Liver (tissue), 9 donors: ENCODE data around the gene CFAP73. TPM values are rescaled to one million over a fixed set of nuclear protein-coding genes. Genes with fewer than 3 reads are reported as not detected.

Experiments
- DNase-seq: peaks from one replicate; pipeline ENCODE4 v3.0.0-alpha.2; 2017; ENCODE audit warnings: low spot score
- H3K27ac ChIP-seq, 2 donors: one replicate each; pipeline ENCODE4 v1.7.0; 2013; ENCODE audit warnings: inconsistent platforms in 2 of 2, low read length in 2 of 2, control low read depth in 1 of 2, low read depth in 1 of 2, mild to moderate bottlenecking in 1 of 2
- H3K27me3 ChIP-seq, 4 donors: one replicate each; pipeline versions ENCODE4 v1.6.1 to v1.7.0; 2013; ENCODE audit warnings: low read length in 3 of 4, inconsistent platforms in 1 of 4, mild to moderate bottlenecking in 1 of 4, moderate library complexity in 1 of 4; ENCODE audit not compliant: control insufficient read depth in 4 of 4, insufficient read depth in 4 of 4
- H3K36me3 ChIP-seq, 4 donors: one replicate each; pipeline versions ENCODE4 v1.6.1 to v1.7.0; 2013; ENCODE audit warnings: low read length in 3 of 4, mild to moderate bottlenecking in 3 of 4, low read depth in 1 of 4, moderate library complexity in 1 of 4; ENCODE audit not compliant: control insufficient read depth in 4 of 4, insufficient read depth in 3 of 4
- H3K4me1 ChIP-seq, 4 donors: one replicate each; pipeline versions ENCODE4 v1.6.1 to v1.7.0; 2013; ENCODE audit warnings: low read length in 3 of 4, mild to moderate bottlenecking in 3 of 4, moderate library complexity in 1 of 4; ENCODE audit not compliant: control insufficient read depth in 4 of 4, insufficient read depth in 4 of 4
- H3K4me3 ChIP-seq, 3 donors: one replicate each; pipeline versions ENCODE4 v1.6.1 to v1.7.0; 2013; ENCODE audit warnings: low read length in 3 of 3, control low read depth in 1 of 3, low read depth in 1 of 3, mild to moderate bottlenecking in 1 of 3
- H3K9ac ChIP-seq, 2 donors: one replicate each; pipeline ENCODE4 v1.7.0; 2013; ENCODE audit warnings: low read length in 2 of 2, mild to moderate bottlenecking in 2 of 2, moderate library complexity in 2 of 2, control low read depth in 1 of 2, low read depth in 1 of 2
- H3K9me3 ChIP-seq, 4 donors: one replicate each; pipeline versions ENCODE4 v1.6.1 to v1.7.0; 2013; ENCODE audit warnings: low read length in 3 of 4; ENCODE audit not compliant: control insufficient read depth in 4 of 4
- EGR1 ChIP-seq, 2 donors: IDR thresholded peaks; 2 replicates each; pipeline ENCODE4 v1.6.1; 2016 to 2018; ENCODE audit warnings: antibody characterized with exemption in 2 of 2, low read depth in 2 of 2
- FOXA1 ChIP-seq: IDR thresholded peaks from 2 replicates; pipeline ENCODE4 v1.6.1; 2016; ENCODE audit warnings: antibody characterized with exemption
- HNF4A ChIP-seq, 2 donors: conservative IDR thresholded peaks; 2 replicates each; pipeline ENCODE4 v1.6.1; 2016; ENCODE audit warnings: antibody characterized with exemption in 2 of 2, mild to moderate bottlenecking in 2 of 2
- HNF4G ChIP-seq: IDR thresholded peaks from 2 replicates; pipeline ENCODE4 v1.6.1; 2016; ENCODE audit warnings: antibody characterized with exemption
- JUND ChIP-seq, 2 donors: IDR thresholded peaks; 2 replicates each; pipeline ENCODE4 v1.6.1; 2016; ENCODE audit warnings: antibody characterized with exemption in 2 of 2
- NR2F2 ChIP-seq: IDR thresholded peaks from 2 replicates; pipeline ENCODE4 v1.6.1; 2016; ENCODE audit warnings: antibody characterized with exemption
- RAD21 ChIP-seq, 2 donors: IDR thresholded peaks; 2 replicates each; pipeline ENCODE4 v1.6.1; 2016; ENCODE audit warnings: antibody characterized with exemption in 2 of 2, mild to moderate bottlenecking in 2 of 2
- RXRA ChIP-seq, 2 donors: IDR thresholded peaks; 2 replicates each; pipeline ENCODE4 v1.6.1; 2017 to 2018; ENCODE audit warnings: antibody characterized with exemption in 2 of 2, mild to moderate bottlenecking in 1 of 2
- SP1 ChIP-seq: IDR thresholded peaks from 2 replicates; pipeline ENCODE4 v1.6.1; 2018; ENCODE audit warnings: antibody characterized with exemption, mild to moderate bottlenecking
- TAF1 ChIP-seq: conservative IDR thresholded peaks from 2 replicates; pipeline ENCODE4 v1.6.1; 2016; ENCODE audit warnings: antibody characterized with exemption, mild to moderate bottlenecking
- ZBTB33 ChIP-seq: IDR thresholded peaks from 2 replicates; pipeline ENCODE4 v1.6.1; 2016; ENCODE audit warnings: antibody characterized with exemption
- WGBS: extraction: QIAGEN DNeasy Blood & Tissue Kit; methylation state at CpG from one replicate; pipeline ENCODE4 v1.1.7; 2013; 5-methylcytosine and 5-hydroxymethylcytosine counted together
- polyA plus RNA-seq, 2 donors: library from polyadenylated mRNA; stranded (reverse) in 1 of 2; unstranded in 1 of 2; fragments of 200-250 nt in 1 of 2; fragments of >200 nt in 1 of 2; fragmentation: Nextera tagmentation in 1 of 2; extraction: Ambion mirVana in 1 of 2; gene quantifications; one replicate each; pipeline versions ENCODE4 v1.2.1 to v1.2.3, GENCODE V29; 2013 to 2015
- total RNA-seq, 2 donors: library from RNA; depleted of rRNA; stranded (reverse); fragments of >200 nt; gene quantifications; one replicate each; pipeline ENCODE4 v1.2.3, GENCODE V29; 2014
- TF ChIP-seq, protein P1 (sequence below): fragments of 150-350 bp; IDR thresholded peaks from 2 replicates; pipeline ENCODE4 v1.5.1; 2017; ENCODE audit warnings: improper control_type of control experiment, low read depth, low read length; ENCODE audit not compliant: missing input control
- donor health status: healthy.
- donor health status: healthy.
- donor health status: healthy.
- donor health status: healthy.
- donor health status: healthy.

The CFAP73 gene
- total and polyA plus RNA-seq, 4 donors = 0.18 to 0.19 TPM; not detected in 2

DNA sequence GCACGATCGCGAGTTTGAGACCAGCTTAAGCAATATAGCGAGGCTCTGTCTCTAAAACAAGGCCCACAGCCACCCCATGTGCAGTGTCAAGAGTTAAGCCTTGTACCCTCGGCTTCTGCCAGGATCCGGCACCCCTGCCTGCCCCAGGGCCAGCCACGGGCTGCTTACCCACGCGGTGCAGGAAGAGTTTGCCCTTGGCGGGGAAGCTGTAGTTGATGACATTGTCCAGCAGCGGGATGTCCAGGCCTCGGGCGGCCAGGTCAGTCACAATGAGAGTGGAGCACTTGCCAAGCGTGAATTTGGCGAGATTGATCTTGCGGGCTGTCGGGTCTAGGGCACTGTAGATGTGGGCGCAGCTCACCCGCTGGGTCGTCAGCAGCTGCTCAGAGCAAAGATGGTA, 22.7 kb downstream of the CFAP73 start:
- Histone ChIP-seq H3K4me1 (no peaks in the 10 kb centered on the region), H3K9ac (no peak overlapping the region), H3K9me3 (no peaks in the 10 kb centered on the region), H3K36me3 (peaks cover 26 to 67% (median 47%) of the 10 kb centered on the region in 4 donors), H3K27me3 (no peaks in the 10 kb centered on the region), H3K27ac (no peak overlapping the region), H3K4me3 (no peak overlapping the region)
- TF ChIP-seq HNF4G (no peak), NR2F2 (no peak), TAF1 (no peak), FOXA1 (no peak), JUND (IDR thresholded peaks at IDR 0.05) (no peak)
- 96% methylated on average over 20 of the region's 20 CpGs for WGBS
- no peak for DNase-seq

DNA sequence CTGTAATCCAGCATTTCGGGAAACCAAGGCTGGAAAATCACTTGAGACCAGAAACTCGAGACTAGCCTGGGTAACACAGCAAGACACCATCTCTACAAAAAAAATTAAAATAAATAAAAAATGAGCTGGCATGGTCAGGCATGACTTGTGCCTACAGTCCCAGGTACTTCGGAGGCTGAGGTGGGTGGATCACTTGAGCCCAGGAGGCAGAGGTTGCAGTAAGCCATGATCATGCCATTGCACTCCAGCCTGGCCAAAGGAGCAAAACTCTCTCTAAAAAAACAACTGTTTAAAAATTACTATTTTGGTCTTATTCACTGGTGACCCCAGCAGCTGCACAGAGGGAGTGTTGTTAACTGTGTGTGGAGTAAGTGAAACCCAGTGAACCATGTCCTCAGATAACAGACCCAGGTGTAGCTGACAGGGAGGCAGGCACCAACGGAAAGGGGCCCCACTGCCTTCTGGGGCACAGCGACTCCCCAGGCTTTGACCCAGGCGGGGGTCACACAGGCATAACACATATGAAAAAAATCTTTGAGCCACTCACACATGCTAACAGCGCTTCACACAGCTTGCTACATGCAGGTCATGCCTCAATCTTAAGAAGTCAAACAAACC, 23.7 kb downstream of the CFAP73 start:
- Histone ChIP-seq H3K4me3 (no peak overlapping the region), H3K9ac (no peak overlapping the region)
- DNase-seq = no peak

DNA sequence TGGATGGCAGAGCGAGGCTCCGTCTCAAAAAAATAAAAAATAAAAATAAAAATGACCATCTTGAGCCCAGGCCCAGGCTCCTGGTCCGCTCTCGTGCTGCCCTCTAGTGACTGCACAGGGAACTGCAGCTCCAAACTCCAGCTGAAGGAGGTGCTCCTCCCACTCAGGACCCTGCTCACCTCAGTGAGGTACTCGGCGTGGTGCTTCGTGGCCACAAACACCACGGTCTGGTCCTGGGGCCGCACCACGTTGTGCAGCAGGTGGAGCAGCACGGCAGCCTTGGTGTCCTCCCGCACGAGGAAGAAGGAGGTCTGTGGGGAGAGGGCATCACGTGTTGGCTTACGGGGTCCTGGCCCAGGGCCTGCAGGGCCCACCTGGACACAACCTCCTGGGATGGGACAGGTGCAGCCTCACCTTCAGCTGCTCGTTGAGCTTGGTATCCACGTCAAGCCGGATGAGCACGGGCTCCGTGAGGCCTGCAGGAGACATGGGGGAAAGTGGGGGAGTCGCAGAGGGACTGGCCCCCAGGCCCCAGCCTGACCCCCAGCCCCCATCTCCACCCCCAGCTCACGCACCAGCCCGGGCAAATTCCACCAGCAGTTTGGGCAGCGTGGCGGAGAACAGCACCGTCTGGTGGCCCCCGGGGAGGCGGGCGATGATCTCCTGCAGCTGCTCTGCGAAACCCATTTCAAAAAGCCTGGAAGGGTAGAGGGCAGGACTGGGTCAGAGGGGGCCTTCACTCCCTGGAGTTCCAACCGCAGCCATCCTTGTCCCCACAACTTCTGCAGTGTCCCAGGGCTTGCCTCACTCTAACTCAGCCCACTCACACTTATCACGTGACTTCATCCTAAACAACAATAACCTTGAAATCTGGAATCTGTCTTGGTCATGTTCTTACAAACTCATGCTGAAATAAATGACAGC, 25.2 kb downstream of the CFAP73 start:
- Histone ChIP-seq H3K9me3 (no peaks in the 10 kb centered on the region), H3K4me3 (no peak overlapping the region), H3K9ac (no peak overlapping the region), H3K4me1 (no peaks in the 10 kb centered on the region), H3K36me3 (peaks cover 20 to 80% (median 62%) of the 10 kb centered on the region in 4 donors), H3K27me3 (no peaks in the 10 kb centered on the region), H3K27ac (no peak overlapping the region)
- peak; percentile 88 for DNase-seq
- TF ChIP-seq RAD21 (IDR thresholded peaks at IDR 0.05) (peak; percentile 84 to 90), EGR1 (IDR thresholded peaks at IDR 0.05; ENCODE audit: low read depth in 2 of 2) (no peak), NR2F2 (no peak), ZBTB33 (no peak), HNF4A (conservative IDR thresholded peaks at IDR 0.05) (no peak), SP1 (no peak), RXRA (IDR thresholded peaks at IDR 0.05) (no peak)
- TF ChIP-seq, protein P1, sequence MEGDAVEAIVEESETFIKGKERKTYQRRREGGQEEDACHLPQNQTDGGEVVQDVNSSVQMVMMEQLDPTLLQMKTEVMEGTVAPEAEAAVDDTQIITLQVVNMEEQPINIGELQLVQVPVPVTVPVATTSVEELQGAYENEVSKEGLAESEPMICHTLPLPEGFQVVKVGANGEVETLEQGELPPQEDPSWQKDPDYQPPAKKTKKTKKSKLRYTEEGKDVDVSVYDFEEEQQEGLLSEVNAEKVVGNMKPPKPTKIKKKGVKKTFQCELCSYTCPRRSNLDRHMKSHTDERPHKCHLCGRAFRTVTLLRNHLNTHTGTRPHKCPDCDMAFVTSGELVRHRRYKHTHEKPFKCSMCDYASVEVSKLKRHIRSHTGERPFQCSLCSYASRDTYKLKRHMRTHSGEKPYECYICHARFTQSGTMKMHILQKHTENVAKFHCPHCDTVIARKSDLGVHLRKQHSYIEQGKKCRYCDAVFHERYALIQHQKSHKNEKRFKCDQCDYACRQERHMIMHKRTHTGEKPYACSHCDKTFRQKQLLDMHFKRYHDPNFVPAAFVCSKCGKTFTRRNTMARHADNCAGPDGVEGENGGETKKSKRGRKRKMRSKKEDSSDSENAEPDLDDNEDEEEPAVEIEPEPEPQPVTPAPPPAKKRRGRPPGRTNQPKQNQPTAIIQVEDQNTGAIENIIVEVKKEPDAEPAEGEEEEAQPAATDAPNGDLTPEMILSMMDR = peak; percentile 97
- whole genome bisulfite sequencing = 59% methylated on average over 32 of the region's 32 CpGs

More for the DNA sequence above, 23.7 kb downstream of the CFAP73 start:
- no peak overlapping the region for H3K27ac ChIP-seq
- WGBS = 94% methylated on average over 7 of the region's 7 CpGs
- H3K4me1 ChIP-seq = no peaks in the 10 kb centered on the region
- TF ChIP-seq EGR1 (IDR thresholded peaks at IDR 0.05; ENCODE audit: low read depth in 2 of 2) (no peak), JUND (IDR thresholded peaks at IDR 0.05) (no peak), TAF1 (no peak)
- TF ChIP-seq, protein P1 = no peak
- no peaks in the 10 kb centered on the region for H3K9me3 ChIP-seq
- H3K27me3 ChIP-seq = no peaks in the 10 kb centered on the region
- peaks cover 22 to 75% (median 54%) of the 10 kb centered on the region in 4 donors for H3K36me3 ChIP-seq
